OCI-LY7 (cell line): ENCODE results near the gene NDUFS6. TPM values are rescaled to one million over a fixed set of nuclear protein-coding genes. Genes with fewer than 3 reads are reported as not detected.

ENCODE experiments used
- BruUV-seq: library from RNA; stranded (reverse); fragments of 400-500 nt; replicated peaks from 2 replicates; lab custom pipeline; 2021; lab: Mats Ljungman, UMichigan
- CTCF ChIA-PET: fragments of 300-600 bp; sonication (Branson Sonifier 250); formaldehyde crosslinking; loops from one replicate; lab custom pipeline; 2022; ENCODE audit warnings: antibody characterized with exemption; ENCODE audit not compliant: unreplicated experiment; lab: Charles Lee
- POLR2A ChIA-PET: fragments of 300-600 bp; sonication (Branson Sonifier 250); formaldehyde crosslinking; loops from one replicate; lab custom pipeline; 2022; ENCODE audit warnings: antibody characterized with exemption; lab: Charles Lee
- DNase-seq: peaks from one replicate; pipeline ENCODE4 v3.0.0-alpha.2; 2015; ENCODE audit warnings: low spot score
- H2AFZ ChIP-seq: fragments of 200-600 bp; sonication (generic), shearing (Covaris generic); 2 replicates; pipeline ENCODE4 v1.6.1; 2014; ENCODE audit warnings: mild to moderate bottlenecking, antibody characterized with exemption, low read length, moderate library complexity
- H3K27ac ChIP-seq: fragments of 200-600 bp; sonication (generic); 2 replicates; pipeline ENCODE4 v1.5.1; 2014; ENCODE audit warnings: mixed run types, low read depth, mild to moderate bottlenecking, moderate library complexity, low read length, inconsistent platforms; ENCODE audit not compliant: poor library complexity, severe bottlenecking
- H3K36me3 ChIP-seq: fragments of 200-600 bp; sonication (generic); 2 replicates; pipeline ENCODE4 v1.6.1; 2014; ENCODE audit warnings: mild to moderate bottlenecking, antibody characterized with exemption, low read length, moderate library complexity, mixed read lengths; ENCODE audit not compliant: insufficient read depth
- H3K4me1 ChIP-seq: fragments of 200-600 bp; sonication (generic); 2 replicates; pipeline ENCODE4 v1.5.1; 2014; ENCODE audit warnings: mild to moderate bottlenecking, low read length; ENCODE audit not compliant: insufficient read depth, poor library complexity, severe bottlenecking
- H3K4me2 ChIP-seq: fragments of 200-600 bp; sonication (generic); 2 replicates; pipeline ENCODE4 v1.6.1; 2014; ENCODE audit warnings: mild to moderate bottlenecking, low read length
- H3K4me3 ChIP-seq: fragments of 200-600 bp; sonication (generic); 2 replicates; pipeline ENCODE4 v1.5.1; 2014; ENCODE audit warnings: mild to moderate bottlenecking, low read depth, low read length; ENCODE audit not compliant: poor library complexity, severe bottlenecking
- H3K79me2 ChIP-seq: fragments of 200-600 bp; sonication (generic); 2 replicates; pipeline ENCODE4 v1.6.1; 2016; ENCODE audit warnings: low read depth, mild to moderate bottlenecking, low read length, moderate library complexity, mixed read lengths; ENCODE audit not compliant: insufficient read depth
- H3K9me2 ChIP-seq: fragments of 200-600 bp; sonication (generic); 2 replicates; pipeline ENCODE4 v1.6.1; 2016; ENCODE audit warnings: mild to moderate bottlenecking, low read length, mixed read lengths; ENCODE audit not compliant: insufficient read depth
- H3K9me3 ChIP-seq: fragments of 200-600 bp; sonication (generic); 2 replicates; pipeline ENCODE4 v1.6.1; 2014; ENCODE audit warnings: mild to moderate bottlenecking, mixed run types, low read length, mixed read lengths
- H4K20me1 ChIP-seq: fragments of 200-600 bp; sonication (generic); 2 replicates; pipeline ENCODE4 v1.6.1; 2014; ENCODE audit warnings: mild to moderate bottlenecking, antibody characterized with exemption, low read length, moderate library complexity, mixed read lengths; ENCODE audit not compliant: insufficient read depth
- EZH2phosphoT487 ChIP-seq: fragments of 200-600 bp; sonication (generic); IDR thresholded peaks from 2 replicates; pipeline ENCODE4 v1.6.1; 2018; ENCODE audit warnings: low read depth, borderline replicate concordance, mild to moderate bottlenecking, mixed run types, antibody characterized with exemption, low read length, moderate library complexity, mixed read lengths
- intact Hi-C: fragments of 100-400 bp; cut with micrococcal nuclease; formaldehyde crosslinking; loops from one replicate; pipeline ENCODE4 v1.10.0; 2022; ENCODE audit not compliant: unreplicated experiment
- total RNA-seq, 2 experiments: library from RNA; depleted of rRNA in 1 of 2; stranded (reverse); fragments of >200 nt in 1 of 2; shearing (Covaris generic) in 1 of 2; gene quantifications; 2 replicates each; pipeline ENCODE4 v1.2.3, GENCODE V29; 2014 to 2022
- TF ChIP-seq, protein P1 (sequence below): fragments of 200-600 bp; sonication (generic); conservative IDR thresholded peaks from 2 replicates; pipeline ENCODE4 v1.5.1; 2014; ENCODE audit warnings: mild to moderate bottlenecking, antibody characterized with exemption, low read length, moderate library complexity, mixed read lengths

Gene NDUFS6
- total RNA-seq, 2 experiments from 2014 or later: 41.5 to 58.7 TPM

- H3K4me1 ChIP-seq: no peaks in the 10 kb centered on the region
- no peaks in the 10 kb centered on the region for H3K79me2 ChIP-seq
- intact Hi-C loops: no loop called here
- TF ChIP-seq, protein P1, sequence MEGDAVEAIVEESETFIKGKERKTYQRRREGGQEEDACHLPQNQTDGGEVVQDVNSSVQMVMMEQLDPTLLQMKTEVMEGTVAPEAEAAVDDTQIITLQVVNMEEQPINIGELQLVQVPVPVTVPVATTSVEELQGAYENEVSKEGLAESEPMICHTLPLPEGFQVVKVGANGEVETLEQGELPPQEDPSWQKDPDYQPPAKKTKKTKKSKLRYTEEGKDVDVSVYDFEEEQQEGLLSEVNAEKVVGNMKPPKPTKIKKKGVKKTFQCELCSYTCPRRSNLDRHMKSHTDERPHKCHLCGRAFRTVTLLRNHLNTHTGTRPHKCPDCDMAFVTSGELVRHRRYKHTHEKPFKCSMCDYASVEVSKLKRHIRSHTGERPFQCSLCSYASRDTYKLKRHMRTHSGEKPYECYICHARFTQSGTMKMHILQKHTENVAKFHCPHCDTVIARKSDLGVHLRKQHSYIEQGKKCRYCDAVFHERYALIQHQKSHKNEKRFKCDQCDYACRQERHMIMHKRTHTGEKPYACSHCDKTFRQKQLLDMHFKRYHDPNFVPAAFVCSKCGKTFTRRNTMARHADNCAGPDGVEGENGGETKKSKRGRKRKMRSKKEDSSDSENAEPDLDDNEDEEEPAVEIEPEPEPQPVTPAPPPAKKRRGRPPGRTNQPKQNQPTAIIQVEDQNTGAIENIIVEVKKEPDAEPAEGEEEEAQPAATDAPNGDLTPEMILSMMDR: no peak
- no peak for TF ChIP-seq EZH2phosphoT487
- POLR2A ChIA-PET: no interaction called here
- no peaks in the 10 kb centered on the region for H3K9me3 ChIP-seq
- no peak overlapping the region for H3K4me3 ChIP-seq
- no peak for DNase-seq
- CTCF ChIA-PET: no interaction called here
- H3K4me2 ChIP-seq: no peak overlapping the region
- no peaks in the 10 kb centered on the region for H3K9me2 ChIP-seq
- H3K36me3 ChIP-seq: no peaks in the 10 kb centered on the region
- no peaks in the 10 kb centered on the region for H4K20me1 ChIP-seq
- H3K27ac ChIP-seq: no peak overlapping the region
- no peak overlapping the region for H2AFZ ChIP-seq
- no TSS peak for BruUV-seq
These were observed 46.4 kb downstream of the NDUFS6 start for GRCh38 chr5:1847611-1848010.

- no TSS peak for BruUV-seq
- Histone ChIP-seq H3K36me3 (no peaks in the 10 kb centered on the region), H2AFZ (no peak overlapping the region), H3K4me3 (no peak overlapping the region), H4K20me1 (no peaks in the 10 kb centered on the region), H3K79me2 (no peaks in the 10 kb centered on the region), H3K9me3 (no peaks in the 10 kb centered on the region), H3K4me1 (no peaks in the 10 kb centered on the region), H3K9me2 (no peaks in the 10 kb centered on the region), H3K27ac (no peak overlapping the region), H3K4me2 (no peak overlapping the region)
- TF ChIP-seq EZH2phosphoT487: no peak
- TF ChIP-seq, protein P1: no peak
- no peak for DNase-seq
- CTCF ChIA-PET: no interaction called here
- intact Hi-C loops: loop anchor here (1.0 kb wide), 1 partner anchor 20 kb away; no protein-coding TSS in a partner anchor
- POLR2A ChIA-PET: no interaction called here
These were observed 49.3 kb downstream of the NDUFS6 start for GRCh38 chr5:1850324-1851154.

DNA sequence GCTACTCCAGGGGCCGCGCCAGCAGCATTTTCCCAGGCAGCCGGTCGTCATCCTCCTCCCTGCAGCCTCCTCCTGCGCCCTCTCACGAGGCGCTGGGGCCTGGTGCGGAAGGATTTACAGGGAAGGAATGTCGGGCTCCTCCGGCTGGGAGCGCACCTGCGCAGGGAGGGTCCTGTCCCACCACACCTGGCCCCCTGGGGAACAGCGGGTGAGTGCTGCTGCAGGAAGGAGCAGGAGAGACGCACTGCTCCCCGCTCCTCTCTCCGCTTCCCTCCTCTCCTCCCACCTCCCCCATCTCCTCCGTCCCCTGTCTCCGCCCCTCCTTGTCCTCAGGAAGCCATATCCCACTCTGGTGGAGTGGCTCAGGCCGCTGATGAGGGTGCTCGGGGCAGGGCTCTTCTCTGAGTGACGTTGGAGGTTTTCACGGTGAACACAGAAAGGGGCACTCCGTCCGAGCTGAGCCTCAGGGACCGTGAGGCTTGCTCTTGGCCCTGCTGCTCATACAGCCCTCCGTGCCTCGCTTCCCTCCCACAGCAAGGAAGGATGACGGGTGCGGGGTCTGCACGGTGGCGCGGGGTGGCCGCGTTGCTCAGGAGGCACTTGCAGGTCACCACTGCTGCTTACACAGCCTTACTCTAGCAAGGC lies 50.2 kb downstream of the NDUFS6 start:
- no peaks in the 10 kb centered on the region for H3K79me2 ChIP-seq
- H2AFZ ChIP-seq: no peak overlapping the region
- H4K20me1 ChIP-seq: no peaks in the 10 kb centered on the region
- H3K9me2 ChIP-seq: no peaks in the 10 kb centered on the region
- no peak overlapping the region for H3K4me2 ChIP-seq
- DNase-seq: no peak
- H3K9me3 ChIP-seq: no peaks in the 10 kb centered on the region
- no peak for TF ChIP-seq EZH2phosphoT487
- TF ChIP-seq, protein P1: no peak
- no TSS peak for BruUV-seq
- no peak overlapping the region for H3K4me3 ChIP-seq
- H3K4me1 ChIP-seq: no peaks in the 10 kb centered on the region
- no peaks in the 10 kb centered on the region for H3K36me3 ChIP-seq
- POLR2A ChIA-PET: no interaction called here
- CTCF ChIA-PET: no interaction called here
- no peak overlapping the region for H3K27ac ChIP-seq
- intact Hi-C loops: no loop called here
